Hepatic stellate cell (primary cell): ENCODE measurements around the gene TMEM191B.
"Not testable (repeated sequence)": the region's sequence is repeated elsewhere in the genome, so short reads cannot be mapped to it uniquely, and the experiment has no call there.

Experiments used
- DNase-seq: peaks from one replicate; pipeline ENCODE4 v3.0.0; 2011; ENCODE audit warnings: low spot score

TMEM191B gene

DNA sequence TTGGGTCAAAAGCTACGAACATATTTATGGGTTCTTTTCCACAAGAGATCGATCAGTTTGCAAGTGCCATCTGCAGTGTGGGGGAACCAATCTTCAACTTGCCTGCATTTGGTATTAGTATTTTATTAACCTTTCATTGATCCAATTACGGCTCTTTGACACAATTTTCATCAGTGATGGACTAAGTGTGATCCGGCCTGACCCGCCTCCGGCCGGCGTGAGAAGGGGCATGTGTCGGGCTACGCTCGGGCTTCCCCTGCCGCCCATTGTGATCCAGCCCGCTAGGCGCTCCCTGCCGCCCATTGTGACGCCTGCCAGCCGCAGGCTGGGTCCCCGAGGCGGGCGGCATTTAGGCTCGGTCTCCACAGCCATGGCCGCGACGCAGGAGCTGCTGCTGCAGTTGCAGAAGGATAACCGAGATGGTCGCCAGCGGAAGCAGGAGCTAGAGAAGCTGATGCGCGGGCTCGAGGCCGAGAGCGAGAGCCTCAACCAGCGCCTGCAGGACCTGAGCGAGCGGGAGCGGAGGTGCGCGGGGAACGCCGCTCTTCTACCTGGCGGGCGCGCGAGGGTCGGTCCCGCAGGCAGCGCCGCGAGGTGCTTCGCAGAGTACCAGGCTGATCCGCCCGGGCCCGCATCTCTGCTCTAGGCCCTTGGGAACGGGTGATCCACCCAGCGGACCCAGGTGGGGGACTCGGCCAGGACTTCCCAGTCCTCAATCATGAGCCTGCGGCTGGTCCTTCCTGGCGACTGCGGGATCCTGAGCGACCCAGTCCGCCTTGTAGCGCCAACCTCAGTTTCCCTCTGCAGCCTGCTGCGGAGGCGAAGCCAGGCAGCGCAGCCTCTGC is at the start of gene TMEM191B:
Gene TMEM191B, plus strand, starts transcription at position 51 of the 845 bp plus-strand sequence. Its CDS starts 179 bp downstream, at position 230.
- DNase-seq = not testable (repeated sequence)

DNA sequence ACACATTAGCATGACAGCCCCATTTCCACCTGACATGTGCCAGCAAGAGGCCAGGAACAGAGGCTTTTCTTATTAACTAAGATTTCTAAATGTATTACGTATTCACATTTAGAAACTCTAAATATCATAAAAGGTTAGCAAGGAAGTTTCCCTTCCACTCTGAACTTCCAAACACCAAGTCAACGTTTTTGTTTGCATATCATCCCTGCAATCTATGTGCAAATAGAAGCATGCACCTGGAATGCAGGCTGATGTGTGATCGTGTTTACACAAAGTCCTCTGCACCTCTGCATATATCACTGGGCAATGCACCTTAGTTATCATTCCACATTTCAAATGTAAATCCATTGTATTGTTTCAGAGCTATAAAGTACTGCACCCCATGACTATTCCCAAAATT is 31.4 kb upstream of the TMEM191B start:
- not testable (repeated sequence) for DNase-seq

DNA sequence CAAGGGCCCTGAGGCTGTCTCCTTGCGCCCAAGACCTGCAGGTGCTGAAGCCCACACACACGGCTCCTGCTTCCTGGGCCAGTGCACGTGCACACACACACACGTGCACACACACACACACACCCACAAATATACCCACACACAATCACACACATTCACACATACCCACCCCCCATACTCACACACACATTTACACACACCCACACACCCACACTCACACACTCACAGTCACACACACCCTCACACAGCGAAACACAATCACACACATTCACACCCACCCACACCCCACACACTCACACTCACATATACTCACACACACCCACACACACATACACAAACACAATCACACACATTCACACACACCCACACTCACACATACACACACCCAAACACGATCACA is 16.3 kb upstream of the TMEM191B start:
- not testable (repeated sequence) for DNase-seq

DNA sequence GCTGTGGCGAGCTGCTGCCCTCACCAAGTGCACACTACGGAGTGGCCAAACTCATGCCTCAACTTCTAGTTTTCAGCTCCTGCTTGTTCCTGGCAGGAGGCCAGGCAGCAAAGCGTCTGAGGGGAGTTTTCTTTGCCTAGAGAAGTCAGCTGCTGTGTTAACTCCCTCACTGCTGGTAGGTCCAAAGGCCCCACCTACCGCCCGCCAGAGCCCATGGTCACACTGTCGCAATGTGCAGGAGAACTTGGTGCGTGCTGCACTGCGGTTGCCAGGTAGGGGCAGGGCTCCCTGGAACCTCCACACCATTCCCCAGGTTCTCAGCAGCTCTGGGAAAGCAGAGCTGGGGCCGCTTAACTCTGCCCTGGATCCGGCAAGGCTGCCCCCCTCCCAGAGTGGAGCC is 15.2 kb upstream of the TMEM191B start:
- DNase-seq = not testable (repeated sequence)

DNA sequence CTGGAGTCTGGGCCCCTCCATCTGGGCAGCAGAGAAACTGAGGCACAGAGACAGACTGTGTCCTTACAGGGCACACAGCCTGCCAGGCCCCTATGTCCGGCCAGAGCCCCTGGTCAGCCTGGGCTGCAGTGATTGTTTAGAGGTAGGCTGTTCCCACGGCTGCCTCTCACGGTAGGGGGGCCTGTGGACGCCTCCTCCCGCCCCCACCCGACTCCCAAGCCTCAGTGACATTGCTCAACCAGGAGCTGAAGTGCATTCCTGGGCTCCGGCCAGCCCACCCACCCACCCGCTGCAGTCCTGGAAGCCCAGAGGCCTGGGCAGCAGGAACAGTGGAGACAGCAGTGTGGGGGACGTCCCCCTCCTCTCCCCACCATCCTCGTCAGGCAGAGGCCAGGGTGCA is 14.1 kb upstream of the TMEM191B start:
- not testable (repeated sequence) for DNase-seq

DNA sequence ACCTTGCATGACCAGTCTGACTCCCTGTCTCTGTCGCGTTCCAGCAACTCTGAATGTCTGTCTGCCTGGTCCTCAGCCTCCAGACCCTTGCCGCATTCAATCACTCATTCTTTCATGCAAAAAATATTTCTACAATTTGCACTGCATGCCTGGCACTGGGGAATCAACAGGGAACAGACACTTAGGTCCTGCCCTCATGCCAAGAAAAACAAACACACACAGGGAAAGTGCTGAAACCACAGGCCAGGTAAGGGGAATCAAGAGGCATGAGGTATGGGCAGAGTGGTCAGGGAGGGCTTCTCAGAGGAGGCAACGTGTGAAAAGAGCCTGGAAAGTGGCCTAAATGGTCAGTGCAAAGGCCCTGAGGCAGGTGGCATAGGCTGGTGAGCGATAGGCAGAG is 9.5 kb upstream of the TMEM191B start, which contains the start of gene GGTLC3:
Gene GGTLC3, minus strand, starts transcription at position 101 of the 400 bp plus-strand sequence. CDS start 264 bp downstream, outside the sequence.
- DNase-seq = not testable (repeated sequence)

DNA sequence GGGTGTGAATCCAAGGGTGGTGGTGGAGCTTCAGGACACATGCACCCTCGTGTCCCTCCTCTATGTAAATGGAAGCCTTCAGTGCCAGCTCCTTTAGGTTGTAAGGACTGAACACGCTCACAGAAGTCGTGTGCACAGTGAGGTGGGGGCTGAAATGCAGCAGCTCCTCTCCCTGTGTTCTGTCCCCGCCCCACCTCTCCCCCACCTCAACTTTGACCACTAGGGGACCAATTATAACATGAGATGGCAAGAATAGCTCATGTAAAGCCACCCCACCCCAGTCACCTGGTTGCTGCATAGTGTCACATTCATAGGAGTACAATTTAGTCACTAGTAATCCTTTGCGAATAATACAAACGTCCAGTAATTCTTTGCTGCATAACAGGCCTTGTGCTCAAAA is 4.8 kb upstream of the TMEM191B start:
- DNase-seq = not testable (repeated sequence)

DNA sequence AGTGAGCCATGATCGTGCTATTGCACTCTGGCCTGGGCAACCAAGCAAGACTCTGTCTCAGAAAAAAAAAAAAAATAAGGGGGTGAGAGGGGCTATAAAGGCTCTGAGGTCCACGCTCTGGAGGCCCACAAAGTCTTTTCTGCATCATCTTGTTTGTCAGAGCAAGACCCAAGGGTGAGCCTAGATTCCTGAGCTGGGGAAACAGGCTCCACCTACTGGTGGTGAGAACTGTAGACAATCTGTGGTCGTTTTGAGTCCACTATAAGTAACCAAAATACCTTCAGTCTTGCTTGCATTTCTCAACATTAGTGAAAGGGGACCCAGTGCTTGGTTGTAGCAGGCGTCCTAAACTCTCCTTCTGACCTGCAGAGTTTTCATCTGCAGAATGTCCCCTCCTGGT is 4.3 kb upstream of the TMEM191B start:
- not testable (repeated sequence) for DNase-seq

DNA sequence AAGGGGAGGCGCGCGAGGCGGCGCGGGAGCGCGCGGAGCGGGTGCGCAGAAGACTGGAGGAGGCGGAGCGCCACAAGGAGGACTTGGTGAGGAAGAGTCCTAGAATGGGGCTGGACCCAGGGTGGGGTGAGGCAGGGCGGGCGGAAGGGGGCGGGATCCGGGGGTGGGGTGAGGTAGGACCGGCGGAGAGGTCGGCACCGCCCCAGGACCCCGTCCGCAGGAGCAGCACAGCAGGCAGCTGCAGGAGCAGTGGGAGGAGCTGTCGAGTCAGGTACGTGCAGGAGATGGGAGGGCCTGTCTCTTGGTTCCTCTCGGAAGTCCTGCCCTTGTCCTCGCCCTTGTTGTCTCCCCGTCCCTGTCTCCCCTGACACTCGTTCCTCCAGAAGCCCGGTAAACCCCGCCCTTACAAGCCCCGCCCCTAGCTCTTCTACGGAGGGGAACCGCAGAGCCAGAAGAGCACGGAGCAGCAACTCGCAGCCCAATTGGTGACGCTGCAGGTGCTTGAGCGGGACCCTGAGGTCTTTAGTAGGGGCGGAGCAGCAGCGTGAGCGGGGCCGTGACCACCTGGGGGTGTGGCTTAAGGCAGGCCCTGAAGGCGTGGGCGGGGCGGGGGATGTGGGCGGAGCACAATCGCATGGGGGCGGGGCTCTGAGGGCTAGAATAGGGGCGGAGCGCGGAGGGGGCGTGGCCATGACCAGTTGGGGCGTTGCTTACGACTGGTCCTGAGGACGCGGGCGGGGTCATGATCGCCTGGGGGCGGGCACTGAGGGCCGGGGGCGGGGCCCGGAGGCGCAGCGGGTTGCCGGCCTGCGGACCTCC is 1.2 kb downstream of the TMEM191B start:
- not testable (repeated sequence) for DNase-seq

DNA sequence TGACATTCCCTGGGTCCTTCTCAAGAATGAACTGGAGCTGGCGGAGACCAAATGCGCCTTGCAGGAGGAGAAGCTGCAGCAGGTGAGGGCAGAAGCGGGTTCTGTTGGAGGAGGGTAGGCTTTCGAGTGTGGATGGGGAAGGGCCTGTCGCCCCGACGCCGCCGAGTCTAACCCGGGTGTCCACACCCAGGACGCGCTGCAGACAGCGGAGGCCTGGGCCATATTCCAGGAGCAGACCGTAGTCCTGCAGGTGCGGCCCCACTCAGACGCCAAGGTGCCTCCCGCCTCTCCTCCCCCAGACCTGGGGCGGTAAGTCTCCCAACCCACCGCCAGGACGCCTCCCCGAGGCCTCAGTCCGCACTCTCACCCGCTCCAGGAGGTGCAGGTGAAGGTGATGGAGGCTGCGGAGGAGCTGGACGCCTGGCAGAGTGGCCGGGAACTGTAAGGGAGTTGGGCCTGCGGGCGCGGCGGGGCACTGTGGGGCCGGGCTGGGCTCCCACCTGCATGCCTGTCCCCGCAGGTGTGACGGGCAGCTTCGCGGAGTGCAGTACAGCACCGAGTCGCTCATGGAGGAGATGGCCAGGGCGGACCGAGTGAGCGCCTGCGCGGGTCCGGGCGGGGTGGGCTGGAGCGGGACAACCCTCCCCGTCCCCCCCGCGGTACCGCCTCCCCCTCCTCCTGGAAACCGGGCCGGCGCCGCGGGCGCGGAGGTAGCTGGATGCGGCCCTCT is 2.0 kb downstream of the TMEM191B start:
- DNase-seq = not testable (repeated sequence)

DNA sequence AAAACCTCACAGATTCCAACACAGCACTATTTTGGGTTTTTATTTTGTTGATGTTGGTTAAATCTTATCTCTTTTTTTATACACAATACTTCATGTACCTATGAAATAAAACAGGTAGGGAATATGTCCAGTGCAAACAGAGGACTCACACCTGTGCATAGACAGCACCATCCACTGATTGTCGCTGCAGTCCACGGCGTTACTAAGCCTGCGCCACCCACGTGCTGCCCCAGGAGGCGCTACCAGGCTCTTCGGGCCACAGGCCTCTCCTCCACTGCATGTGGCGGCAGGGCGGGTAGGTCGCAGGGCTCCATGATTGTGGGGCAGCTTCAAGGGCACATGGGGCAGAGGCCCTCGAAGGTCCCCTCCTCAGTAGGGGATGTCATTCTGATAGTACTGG is 6.0 kb downstream of the TMEM191B start:
- DNase-seq = not testable (repeated sequence)

DNA sequence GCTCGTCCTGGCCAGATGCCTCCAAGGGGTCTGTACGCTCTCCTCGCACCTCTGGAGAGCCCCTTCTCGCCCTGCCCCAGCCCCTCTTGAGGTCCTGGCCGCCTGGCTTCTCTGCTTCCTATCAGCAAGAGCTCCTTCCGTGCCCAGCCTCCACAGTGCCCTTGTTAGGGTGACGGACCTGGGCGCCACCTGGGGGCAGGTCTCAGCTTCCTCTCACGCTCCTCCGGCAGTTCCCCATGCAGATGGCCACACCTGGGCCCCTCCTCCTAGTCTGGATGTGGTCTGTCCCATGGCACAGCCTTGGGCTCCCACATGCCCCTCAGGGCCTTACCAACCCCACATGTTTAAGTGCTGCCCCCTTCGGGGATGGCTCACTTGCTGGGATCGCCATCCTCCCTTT is 6.7 kb downstream of the TMEM191B start:
- not testable (repeated sequence) for DNase-seq

DNA sequence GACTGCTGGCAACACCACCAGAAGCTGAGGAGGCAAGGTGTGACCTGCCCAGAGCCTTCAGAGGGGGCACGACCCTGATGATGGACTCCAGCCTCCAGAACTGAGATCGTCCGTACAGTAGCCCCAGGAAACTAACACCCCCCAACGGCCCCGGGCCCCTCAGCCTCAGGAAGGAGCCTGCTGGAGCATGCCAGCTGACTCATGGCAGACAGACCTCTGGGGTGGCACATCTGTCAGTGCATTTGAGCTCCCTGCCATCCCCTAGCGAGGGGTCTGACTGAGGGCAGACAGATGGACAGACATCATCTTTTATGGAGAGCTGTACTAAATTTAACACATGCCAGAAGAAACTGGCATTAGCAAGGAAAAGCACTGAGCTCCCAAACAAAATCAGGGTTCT is 12.4 kb downstream of the TMEM191B start:
- not testable (repeated sequence) for DNase-seq

DNA sequence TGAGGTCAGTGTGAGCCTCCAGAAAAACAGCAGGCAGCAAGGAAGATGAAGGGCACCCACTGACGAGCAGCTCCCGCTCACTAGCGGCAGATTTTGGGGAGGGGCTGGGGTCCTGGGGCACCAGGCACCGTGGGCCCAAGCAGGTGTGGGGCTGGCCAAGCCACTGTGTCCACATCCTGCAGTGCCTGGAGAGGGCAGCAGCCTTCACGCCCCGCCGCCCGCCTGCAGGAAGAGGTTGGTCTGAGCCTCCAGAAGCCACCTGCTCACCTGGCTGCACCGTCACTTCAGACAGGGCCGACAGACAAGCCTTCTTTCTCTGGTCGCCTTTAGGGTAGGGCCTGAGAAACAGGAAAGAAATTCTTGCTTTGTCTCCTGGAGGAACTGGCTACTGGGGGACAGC is 15.8 kb downstream of the TMEM191B start:
- not testable (repeated sequence) for DNase-seq

DNA sequence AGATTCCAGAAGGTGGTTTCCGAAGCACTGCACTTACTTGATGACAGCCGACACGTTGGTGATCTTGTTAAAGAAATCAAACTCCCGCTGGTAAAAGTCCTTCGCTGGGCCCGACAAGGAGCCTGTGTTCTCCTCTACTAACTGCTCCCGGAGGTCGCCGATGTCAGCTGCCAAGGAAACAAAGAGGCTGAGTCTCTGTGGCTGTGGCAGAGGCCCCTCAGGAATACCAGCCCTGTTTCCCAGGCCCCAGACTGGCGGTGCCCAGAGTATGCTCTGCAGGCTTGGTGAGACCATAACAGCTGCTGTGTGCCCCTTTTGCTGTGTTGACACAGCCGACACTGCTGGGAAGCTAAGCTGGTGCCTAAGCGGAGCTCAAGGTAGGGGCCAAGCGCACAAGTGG is 17.0 kb downstream of the TMEM191B start:
- DNase-seq = not testable (repeated sequence)

DNA sequence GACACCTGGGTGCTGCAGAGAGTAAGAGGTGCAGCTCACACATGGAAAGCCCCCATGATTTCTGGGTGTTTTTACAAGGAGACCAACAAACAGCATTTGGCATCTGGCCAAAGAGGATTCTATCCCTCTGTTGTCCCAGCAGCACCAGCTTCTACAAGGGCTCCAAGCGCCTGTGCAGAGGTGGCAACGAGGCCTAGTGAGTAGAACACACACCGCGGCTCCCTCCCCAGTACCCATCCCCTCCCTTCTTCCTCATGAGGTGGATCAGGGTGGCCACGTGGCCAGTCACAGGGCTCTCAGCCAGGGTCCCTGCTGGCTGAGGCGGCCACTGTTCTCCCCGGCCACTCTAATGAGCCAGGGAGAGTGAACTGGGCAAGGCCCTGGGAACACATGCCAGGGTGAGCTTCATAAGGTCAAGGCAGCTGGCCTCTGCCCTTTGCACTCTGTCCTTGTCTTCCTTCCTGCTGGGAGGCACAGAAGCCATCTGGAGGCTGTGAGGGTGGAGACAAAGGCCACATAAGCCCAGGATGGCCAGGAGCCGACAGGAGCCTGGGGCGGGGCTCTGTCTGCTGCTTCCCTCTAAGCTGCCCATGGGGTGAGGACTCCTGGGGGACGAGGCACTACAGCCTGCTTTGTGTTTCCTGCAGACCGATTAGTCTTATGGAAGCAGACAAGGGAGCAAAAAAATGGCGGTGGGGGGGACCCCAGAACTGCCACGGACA is 22.0 kb downstream of the TMEM191B start:
- DNase-seq = not testable (repeated sequence)

DNA sequence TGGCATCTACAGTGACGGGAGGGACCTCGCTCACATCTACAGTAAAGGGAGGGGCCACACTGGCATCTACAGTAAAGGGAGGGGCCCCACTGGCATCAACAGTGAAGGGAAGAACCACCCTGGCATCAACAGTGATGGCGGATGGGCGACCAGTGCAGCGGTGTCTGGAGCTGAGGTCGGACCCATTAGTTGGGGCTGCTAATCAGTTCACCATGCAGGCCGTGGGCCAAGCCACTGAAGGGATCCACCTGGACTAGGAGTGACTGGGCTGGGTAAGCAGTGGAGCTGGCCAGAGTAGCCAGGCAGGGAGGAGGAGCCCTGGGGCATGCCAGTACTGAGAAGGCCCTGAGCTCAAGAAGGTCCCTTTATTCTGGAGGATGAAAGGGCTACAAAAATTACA is 23.4 kb downstream of the TMEM191B start:
- not testable (repeated sequence) for DNase-seq

DNA sequence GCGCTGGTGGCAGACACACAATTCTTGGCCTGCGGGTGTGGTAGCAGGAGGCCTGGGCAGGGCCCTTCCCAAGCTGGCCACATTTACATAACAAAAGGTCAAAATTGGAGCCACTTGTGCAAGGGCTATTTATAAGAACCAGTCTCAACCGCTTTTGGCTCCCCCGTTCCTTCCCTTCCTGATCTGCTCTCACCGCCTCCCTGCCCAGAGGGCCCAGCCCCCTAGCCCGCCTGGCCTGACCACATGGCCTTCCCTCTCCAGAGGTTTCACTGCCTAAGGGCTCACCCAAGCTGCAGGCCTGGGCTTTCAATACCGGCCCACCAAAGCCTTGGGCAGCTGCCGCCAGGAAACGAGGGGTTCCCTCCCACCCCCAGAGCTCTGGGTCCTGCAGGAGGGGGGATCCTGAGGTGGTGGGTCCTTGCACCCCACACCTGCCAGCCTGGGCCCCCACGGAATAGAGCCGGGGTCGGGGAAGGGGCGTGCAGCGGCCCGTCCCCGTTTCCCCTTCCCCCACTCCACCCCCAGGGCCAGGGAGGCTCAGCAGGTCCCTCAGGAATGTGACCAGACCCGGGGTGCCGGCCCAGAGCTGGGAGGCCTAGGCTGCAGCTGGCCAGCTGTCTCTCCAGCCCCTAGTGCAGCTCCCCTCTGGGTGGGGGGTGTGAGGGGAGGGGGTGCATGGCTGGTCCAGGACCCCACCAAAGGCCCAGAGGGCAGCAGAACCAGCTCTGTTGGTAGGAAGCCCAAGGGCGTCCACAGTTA is 25.4 kb downstream of the TMEM191B start:
- DNase-seq = not testable (repeated sequence)

DNA sequence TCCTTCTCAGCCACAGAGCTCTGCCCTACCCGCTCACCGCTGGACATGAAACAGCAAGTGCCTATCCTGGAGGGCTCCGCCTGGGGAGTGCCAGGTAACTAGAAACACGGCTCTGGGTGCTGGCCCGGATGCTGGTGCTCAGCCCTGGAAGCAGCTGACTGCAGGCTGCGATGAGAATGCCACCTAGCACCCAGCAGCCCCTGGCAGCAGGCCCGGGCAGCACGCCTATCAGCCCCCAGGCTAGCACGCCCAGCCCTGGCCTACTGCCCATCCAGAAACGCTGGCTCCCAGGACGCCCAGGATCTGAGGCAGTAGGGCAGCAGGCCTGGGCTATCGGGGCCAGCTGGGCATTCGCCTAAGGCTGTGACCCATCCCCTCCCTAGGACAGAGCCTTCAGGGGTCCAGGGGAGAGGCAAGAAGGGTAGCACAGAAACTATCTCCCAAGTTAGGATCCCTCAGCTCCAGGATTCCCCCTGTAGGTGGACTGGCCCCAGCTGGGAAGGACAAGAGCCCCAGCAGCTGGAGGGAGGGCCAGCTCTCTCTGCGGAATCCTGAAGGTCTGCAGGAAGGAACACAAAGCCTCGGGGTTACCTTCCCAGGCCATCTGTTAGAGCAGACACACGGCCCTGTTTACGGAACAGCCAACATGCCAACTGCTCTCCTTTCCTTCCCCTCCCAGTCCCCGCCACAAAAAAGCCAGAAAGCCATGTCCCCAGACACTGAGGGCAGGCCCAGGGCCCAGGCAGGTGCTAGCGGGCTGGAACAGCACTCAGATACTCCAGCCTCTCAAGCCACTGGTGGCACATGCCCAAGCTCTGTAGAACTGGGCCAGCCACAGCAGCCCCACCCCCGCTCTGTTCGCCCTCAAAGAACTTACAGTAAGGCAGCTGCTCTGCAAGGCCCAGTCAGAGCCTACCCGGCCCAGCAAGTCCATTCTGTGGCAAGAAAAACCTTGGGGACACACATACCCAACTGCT is 27.0 kb downstream of the TMEM191B start:
- DNase-seq = not testable (repeated sequence)
